ENCODE data around the gene NFATC4. TPM values are rescaled to one million over a fixed set of nuclear protein-coding genes. Genes with fewer than 3 reads are reported as not detected.

The NFATC4 gene
- total RNA-seq, 2 experiments from 2014 or later = 1.3 TPM; not detected in 1

DNA sequence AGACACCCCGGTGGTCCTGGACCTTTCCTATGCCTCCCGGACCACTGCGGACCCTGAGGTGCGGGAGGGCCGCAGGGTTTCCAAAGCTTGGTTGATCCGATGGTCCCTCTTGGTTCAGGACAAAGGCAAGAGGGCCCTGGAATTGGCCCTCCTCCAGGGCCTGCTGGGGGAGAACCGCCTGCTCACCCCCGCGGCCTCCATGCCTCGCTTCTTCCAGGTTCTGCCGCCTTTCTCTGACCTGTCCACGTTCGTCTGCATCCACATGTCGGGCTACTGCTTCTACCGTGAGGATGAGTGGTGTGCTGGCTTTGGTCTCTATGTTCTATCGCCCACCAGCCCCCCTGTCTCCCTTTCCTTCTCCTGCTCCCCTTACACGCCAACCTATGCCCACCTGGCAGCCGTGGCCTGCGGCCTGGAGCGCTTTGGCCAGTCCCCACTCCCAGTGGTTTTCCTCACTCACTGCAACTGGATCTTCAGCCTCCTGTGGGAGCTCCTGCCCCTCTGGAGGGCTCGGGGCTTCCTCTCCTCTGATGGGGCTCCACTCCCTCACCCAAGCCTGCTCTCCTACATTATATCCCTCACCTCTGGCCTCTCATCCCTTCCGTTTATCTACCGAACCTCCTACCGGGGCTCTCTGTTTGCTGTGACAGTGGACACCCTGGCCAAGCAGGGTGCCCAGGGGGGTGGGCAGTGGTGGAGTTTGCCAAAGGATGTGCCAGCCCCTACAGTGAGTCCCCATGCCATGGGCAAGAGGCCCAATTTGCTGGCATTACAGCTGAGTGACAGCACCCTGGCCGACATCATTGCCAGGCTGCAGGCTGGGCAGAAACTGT is 47.7 kb downstream of the NFATC4 start:
- Mint-ChIP-seq H3K27me3 (peaks cover 5% of the 10 kb centered on the region), H3K4me1 (no peaks in the 10 kb centered on the region), H3K27ac (no peak overlapping the region), H3K36me3 (no peaks in the 10 kb centered on the region), H3K9me3 (ENCODE audit: low read depth) (no peaks in the 10 kb centered on the region), H3K4me3 (no peak overlapping the region)
- CTCF ChIA-PET = interaction anchor here (1.5 kb wide), 1 partner anchor 16 kb away, joined by 3 read pairs; no protein-coding TSS in a partner anchor
- no peak for DNase-seq
- ATAC-seq = no peak

DNA sequence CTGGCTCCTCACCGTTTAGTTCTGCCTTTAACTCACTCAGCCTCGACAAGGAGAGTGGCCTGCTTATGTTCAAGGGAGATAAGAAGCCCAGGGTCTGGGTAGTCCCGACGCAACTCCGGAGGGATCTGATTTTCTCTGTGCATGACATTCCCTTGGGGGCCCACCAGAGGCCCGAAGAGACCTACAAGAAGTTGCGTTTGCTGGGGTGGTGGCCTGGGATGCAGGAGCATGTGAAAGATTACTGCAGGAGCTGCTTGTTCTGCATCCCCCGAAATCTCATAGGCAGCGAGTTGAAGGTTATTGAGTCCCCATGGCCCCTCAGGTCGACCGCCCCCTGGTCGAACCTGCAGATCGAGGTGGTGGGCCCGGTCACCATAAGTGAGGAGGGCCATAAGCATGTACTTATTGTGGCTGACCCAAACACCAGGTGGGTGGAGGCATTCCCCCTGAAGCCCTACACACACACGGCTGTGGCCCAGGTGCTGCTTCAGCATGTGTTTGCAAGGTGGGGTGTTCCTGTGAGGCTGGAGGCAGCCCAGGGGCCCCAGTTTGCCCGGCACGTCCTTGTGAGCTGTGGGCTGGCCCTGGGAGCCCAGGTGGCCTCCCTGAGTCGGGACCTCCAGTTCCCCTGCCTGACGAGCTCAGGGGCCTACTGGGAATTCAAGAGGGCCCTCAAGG is 48.4 kb downstream of the NFATC4 start:
- ATAC-seq (no peak), DNase-seq (no peak)
- Mint-ChIP-seq H3K9me3 (ENCODE audit: low read depth) (no peaks in the 10 kb centered on the region), H3K4me1 (no peaks in the 10 kb centered on the region), H3K27me3 (peaks cover 5% of the 10 kb centered on the region), H3K27ac (no peak overlapping the region), H3K36me3 (no peaks in the 10 kb centered on the region), H3K4me3 (no peak overlapping the region)
- CTCF ChIA-PET = interaction anchor here (1.5 kb wide), 1 partner anchor 15 kb away, joined by 3 read pairs; no protein-coding TSS in a partner anchor

- DNase-seq (no peak), ATAC-seq (no peak)
- H3K4me3 Mint-ChIP-seq = no peak overlapping the region
- no peaks in the 10 kb centered on the region for H3K36me3 Mint-ChIP-seq
- H3K27ac Mint-ChIP-seq = no peak overlapping the region
- H3K9me3 Mint-ChIP-seq (ENCODE audit: low read depth) = no peaks in the 10 kb centered on the region
- no peaks in the 10 kb centered on the region for H3K4me1 Mint-ChIP-seq
- CTCF ChIA-PET = interaction anchor here (1.0 kb wide), 1 partner anchor 84 kb away, joined by 5 read pairs; no protein-coding TSS in a partner anchor
- peaks cover 5% of the 10 kb centered on the region for H3K27me3 Mint-ChIP-seq
These were observed 49.1 kb downstream of the NFATC4 start for GRCh38 chr14:24416932-24417619.

- DNase-seq (no peak), ATAC-seq (no peak)
- Mint-ChIP-seq H3K27me3 (peaks cover 5% of the 10 kb centered on the region), H3K36me3 (no peaks in the 10 kb centered on the region), H3K4me3 (no peak overlapping the region), H3K27ac (peak overlapping the region; percentile 24), H3K4me1 (no peaks in the 10 kb centered on the region), H3K9me3 (ENCODE audit: low read depth) (no peaks in the 10 kb centered on the region)
- CTCF ChIA-PET = interaction anchor here (1.0 to 2.5 kb wide), 3 partner anchors 13 to 84 kb away, joined by 5 to 18 read pairs (median 17); partner anchors contain the start of gene ADCY4
These were observed 50.0 kb downstream of the NFATC4 start for GRCh38 chr14:24417832-24418491.

DNA sequence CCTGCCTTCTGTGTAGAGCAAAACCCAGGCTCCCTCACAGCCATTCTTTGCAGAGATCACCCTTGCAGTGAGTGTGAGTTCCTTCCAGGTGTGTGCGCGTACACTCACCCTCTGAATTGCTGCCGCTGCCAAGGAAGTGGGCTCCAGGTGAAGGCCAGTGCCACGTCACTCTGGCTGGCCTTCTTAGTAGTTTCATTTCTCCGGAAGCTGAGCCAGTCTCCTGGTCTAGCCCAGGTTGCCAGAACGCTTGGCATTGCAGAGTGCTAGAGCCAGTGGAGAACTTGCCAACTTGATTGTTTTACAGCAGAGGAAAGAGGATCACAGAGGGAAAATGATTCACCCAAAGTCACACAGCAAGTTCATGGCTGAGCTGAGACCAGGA is 50.5 kb downstream of the NFATC4 start:
- DNase-seq = no peak
- Mint-ChIP-seq H3K36me3 (no peaks in the 10 kb centered on the region), H3K9me3 (ENCODE audit: low read depth) (no peaks in the 10 kb centered on the region), H3K27me3 (peaks cover 5% of the 10 kb centered on the region), H3K27ac (peak overlapping the region; percentile 24), H3K4me3 (no peak overlapping the region), H3K4me1 (no peaks in the 10 kb centered on the region)
- ATAC-seq = no peak
- CTCF ChIA-PET = interaction anchor here (0.6 to 2.5 kb wide), 4 partner anchors 13 to 85 kb away, joined by 3 to 18 read pairs (median 10); partner anchors contain the start of gene ADCY4

- no peak overlapping the region for H3K4me3 Mint-ChIP-seq
- DNase-seq = no peak
- peak; percentile 28 for ATAC-seq
- no peak overlapping the region for H3K27ac Mint-ChIP-seq
- peaks cover 5% of the 10 kb centered on the region for H3K27me3 Mint-ChIP-seq
- H3K36me3 Mint-ChIP-seq = peaks cover 3% of the 10 kb centered on the region
- CTCF ChIA-PET = interaction anchor here (0.7 to 16.8 kb wide), 7 partner anchors 9 to 114 kb away, joined by 3 to 854 read pairs (median 6); partner anchors contain the start of genes ADCY4, CIDEB and RIPK3
- peaks cover 26% of the 10 kb centered on the region for H3K4me1 Mint-ChIP-seq
- no peaks in the 10 kb centered on the region for H3K9me3 Mint-ChIP-seq (ENCODE audit: low read depth)
These were observed 54.3 kb downstream of the NFATC4 start for GRCh38 chr14:24422261-24422660.

DNA sequence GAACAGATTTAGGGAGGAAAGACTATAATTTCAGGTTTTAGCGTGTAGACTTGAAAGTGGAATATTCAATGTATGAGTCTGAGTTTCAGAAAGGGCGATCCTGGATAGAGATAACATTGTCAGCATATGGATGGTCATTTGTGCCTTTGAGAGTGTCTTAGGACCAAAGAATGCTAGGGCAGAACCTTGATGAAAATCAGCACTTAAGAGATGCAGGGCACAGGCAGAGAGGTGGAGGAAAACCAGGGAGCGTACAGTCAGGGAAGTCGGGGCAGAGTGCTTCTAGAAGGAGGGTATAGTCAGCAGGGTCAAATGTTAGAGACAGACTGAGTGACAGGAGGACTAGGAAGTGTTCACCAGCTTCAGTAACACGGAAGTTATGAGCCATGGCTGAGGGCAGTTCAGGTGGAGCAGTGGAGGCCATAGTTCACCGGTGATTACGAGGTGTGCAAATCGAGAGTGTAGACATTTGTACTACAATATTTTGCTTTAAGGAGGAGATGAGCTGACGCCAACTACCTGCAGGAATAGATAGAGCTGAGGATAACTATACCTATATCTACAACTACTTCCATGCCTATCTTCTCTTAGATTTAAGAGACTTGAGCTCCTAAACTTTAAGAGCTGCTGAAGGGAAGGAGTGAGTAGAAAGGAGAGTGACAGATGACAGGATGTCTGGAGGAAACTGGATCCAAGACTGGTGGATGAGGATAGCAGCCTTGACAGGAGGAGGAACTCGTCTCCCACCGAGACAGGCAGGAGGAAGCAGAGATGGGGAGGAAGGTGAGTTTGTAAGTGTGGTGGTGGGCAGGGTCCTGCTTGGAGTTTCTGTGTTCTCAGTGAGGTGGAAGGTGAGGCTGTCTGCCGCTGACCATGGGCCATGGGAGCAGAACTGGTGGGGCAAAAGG is 55.0 kb downstream of the NFATC4 start:
- DNase-seq (no peak), ATAC-seq (peak; percentile 45)
- CTCF ChIA-PET = interaction anchor here (1.1 to 16.8 kb wide), 8 partner anchors 8 to 115 kb away, joined by 3 to 854 read pairs (median 6); partner anchors contain the start of genes ADCY4, CIDEB and RIPK3

DNA sequence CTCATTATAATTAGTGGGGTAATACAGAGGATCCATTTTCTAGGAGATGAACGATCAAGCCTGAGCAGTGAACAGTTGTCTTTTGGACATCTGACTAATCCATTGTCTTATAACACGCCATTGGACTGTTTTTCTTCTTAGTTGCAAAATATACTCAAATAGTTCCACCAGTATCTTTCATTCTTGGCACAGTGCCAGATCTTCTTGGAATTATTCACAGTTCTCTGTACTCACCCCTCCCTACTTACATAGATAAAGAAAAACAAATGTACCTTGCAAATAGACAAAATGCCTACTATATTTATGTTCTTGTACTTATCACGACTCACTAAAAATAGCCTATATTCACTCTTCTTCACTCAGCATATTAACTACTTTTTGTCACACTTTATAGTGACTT is 57.7 kb downstream of the NFATC4 start:
- H3K36me3 Mint-ChIP-seq = peaks cover 3% of the 10 kb centered on the region
- ATAC-seq (no peak), DNase-seq (peak; percentile 8)
- CTCF ChIA-PET = interaction anchor here (0.8 to 16.8 kb wide), 7 partner anchors 10 to 117 kb away, joined by 3 to 854 read pairs (median 4); partner anchors contain the start of genes ADCY4, CIDEB, LTB4R and RIPK3
- H3K4me3 Mint-ChIP-seq = no peak overlapping the region
- no peaks in the 10 kb centered on the region for H3K27me3 Mint-ChIP-seq
- H3K9me3 Mint-ChIP-seq (ENCODE audit: low read depth) = no peaks in the 10 kb centered on the region
- peaks cover 35% of the 10 kb centered on the region for H3K4me1 Mint-ChIP-seq
- H3K27ac Mint-ChIP-seq = peak overlapping the region; percentile 82

More for the DNA sequence above, 55.0 kb downstream of the NFATC4 start:
- H3K4me3 Mint-ChIP-seq = no peak overlapping the region
- peaks cover 28% of the 10 kb centered on the region for H3K4me1 Mint-ChIP-seq
- H3K36me3 Mint-ChIP-seq = peaks cover 3% of the 10 kb centered on the region
- peaks cover 5% of the 10 kb centered on the region for H3K27me3 Mint-ChIP-seq
- no peaks in the 10 kb centered on the region for H3K9me3 Mint-ChIP-seq (ENCODE audit: low read depth)
- H3K27ac Mint-ChIP-seq = no peak overlapping the region

DNA sequence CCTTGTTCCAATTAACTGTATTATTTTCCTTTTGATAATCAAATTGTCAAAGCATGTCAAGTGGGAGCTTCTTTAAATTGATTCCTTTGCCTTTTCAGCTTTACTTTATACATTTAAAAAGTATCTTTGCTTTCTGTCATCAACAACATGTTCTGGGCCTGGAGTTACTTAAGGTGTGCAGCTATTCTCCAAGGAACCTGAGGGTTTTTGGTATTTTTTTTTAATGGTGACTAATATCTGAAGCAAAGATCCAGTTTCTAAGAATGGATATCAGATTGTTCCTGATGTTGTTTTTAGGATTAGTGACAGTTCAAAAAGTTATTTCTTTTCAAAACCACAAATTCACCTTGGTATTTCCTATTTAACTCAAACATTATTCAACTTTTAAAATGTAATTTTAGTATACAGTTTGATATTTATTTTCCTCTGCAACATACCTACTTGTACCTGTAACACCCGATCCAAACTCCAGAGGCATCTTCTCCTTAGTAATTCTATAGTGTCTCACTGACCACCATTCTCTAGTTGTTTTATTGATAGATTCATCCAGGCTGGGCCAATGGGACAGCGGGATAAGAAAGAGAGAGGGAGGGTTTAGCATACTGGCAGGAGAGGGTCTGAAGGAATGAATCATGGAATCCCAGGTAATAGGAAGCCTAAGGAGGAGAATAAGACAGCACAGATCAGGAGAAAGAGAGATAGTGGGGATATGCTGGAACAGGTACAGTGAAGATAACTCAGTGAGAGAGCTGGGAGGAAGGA is 58.3 kb downstream of the NFATC4 start:
- H3K4me1 Mint-ChIP-seq = peaks cover 40% of the 10 kb centered on the region

GRCh38 chr14:24426912-24427536 is 59.0 kb downstream of the NFATC4 start:
- no peak overlapping the region for H3K4me3 Mint-ChIP-seq
- no peak for ATAC-seq
- H3K27ac Mint-ChIP-seq = peak overlapping the region; percentile 12
- no peaks in the 10 kb centered on the region for H3K27me3 Mint-ChIP-seq
- no peaks in the 10 kb centered on the region for H3K9me3 Mint-ChIP-seq (ENCODE audit: low read depth)
- peaks cover 46% of the 10 kb centered on the region for H3K4me1 Mint-ChIP-seq
- no peak for DNase-seq
- peaks cover 10% of the 10 kb centered on the region for H3K36me3 Mint-ChIP-seq
- CTCF ChIA-PET = interaction anchor here (16.8 kb wide), 1 partner anchor 97 kb away, joined by 854 read pairs; the partner anchor contains the start of genes ADCY4 and RIPK3

More for the DNA sequence above, 58.3 kb downstream of the NFATC4 start:
- ATAC-seq (no peak), DNase-seq (peak; percentile 12)
- no peak overlapping the region for H3K4me3 Mint-ChIP-seq
- H3K9me3 Mint-ChIP-seq (ENCODE audit: low read depth) = no peaks in the 10 kb centered on the region
- CTCF ChIA-PET = interaction anchor here (1.4 to 16.8 kb wide), 3 partner anchors 13 to 118 kb away, joined by 5 to 854 read pairs (median 6); partner anchors contain the start of genes ADCY4, CIDEB and RIPK3
- H3K27me3 Mint-ChIP-seq = no peaks in the 10 kb centered on the region
- peak overlapping the region; percentile 82 for H3K27ac Mint-ChIP-seq
- H3K36me3 Mint-ChIP-seq = peaks cover 4% of the 10 kb centered on the region
